Measurements from ENCODE around the gene ENTPD7. TPM values are rescaled to one million over a fixed set of nuclear protein-coding genes. Genes with fewer than 3 reads are reported as not detected.

Gene ENTPD7
- total and polyA plus RNA-seq, 10 of the 15 experiments (the other 5 are each of a cell fraction or from before 2014, with no cell fraction given) = 0.73 to 6.7 (median 5.2) TPM

DNA sequence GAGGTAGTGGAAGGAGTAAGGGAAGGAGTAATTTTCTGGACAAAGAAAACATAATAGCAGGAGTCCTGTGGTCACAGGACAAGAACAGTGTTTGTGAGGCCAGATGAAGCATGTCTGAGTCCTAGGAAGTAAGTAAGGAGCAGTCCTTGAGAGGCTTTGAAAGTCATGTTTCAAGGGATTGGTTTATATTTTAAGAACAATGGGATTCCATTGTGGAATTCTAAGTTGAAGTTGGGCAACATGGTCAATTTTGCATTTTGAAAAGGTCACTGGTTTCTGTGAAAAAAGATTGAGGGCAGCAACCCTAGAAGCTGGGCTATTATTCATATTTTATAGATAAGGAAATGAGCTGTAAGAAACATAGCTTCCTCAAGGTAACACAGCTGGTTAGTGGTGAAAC is 28.3 kb upstream of the ENTPD7 start:
- no peak for TF ChIP-seq TCF3 (IDR thresholded peaks at IDR 0.05; ENCODE audit: borderline replicate concordance, insufficient read depth, low read depth, low read length)
- TF ChIP-seq ETV6 (conservative IDR thresholded peaks at IDR 0.05 in 1 of 2, IDR thresholded peaks at IDR 0.05 in 1 of 2; ENCODE audit: borderline replicate concordance in 1 of 2, low read depth in 1 of 2) = no peak
- TF ChIP-seq CHD1 (IDR thresholded peaks at IDR 0.05; ENCODE audit: low read depth, low read length) = no peak
- no peak for TF ChIP-seq DPF2 (IDR thresholded peaks at IDR 0.05)
- TF ChIP-seq ZZZ3 (IDR thresholded peaks at IDR 0.05; ENCODE audit: control insufficient read depth, insufficient read length, low read depth) = no peak
- no peak overlapping the region for H3K4me2 ChIP-seq (ENCODE audit: control insufficient read depth, insufficient read depth)
- POLR2A ChIA-PET = no interaction called here

GRCh38 chr10:99631496-99631895 is 27.8 kb upstream of the ENTPD7 start:
- SMC1A ChIA-PET (ENCODE audit: uncharacterized antibody, unreplicated experiment) = interaction anchor here (0.9 to 1.2 kb wide), 6 partner anchors 8 to 82 kb away, joined by 3 to 5 read pairs (median 4); no protein-coding TSS in a partner anchor
- WGBS (ENCODE audit: insufficient coverage, insufficient replicate concordance, low lambda C conversion rate, missing lambda C conversion rate) = 39% methylated on average over 3 of the region's 3 CpGs
- no peaks in the 10 kb centered on the region for H3K36me3 ChIP-seq (ENCODE audit: control insufficient read depth in 2 of 2, insufficient read depth in 2 of 2, low read length in 1 of 2)
- no peaks in the 10 kb centered on the region for H3K27me3 ChIP-seq (replicated peaks in 1 of 2; ENCODE audit: control insufficient read depth in 2 of 2, insufficient read depth in 2 of 2, low read length in 1 of 2)
- POLR2A ChIA-PET = interaction anchor here (0.7 kb wide), 1 partner anchor 212 kb away, joined by 4 read pairs; no protein-coding TSS in a partner anchor
- no peak for FAIRE-seq
- peaks cover 7% of the 10 kb centered on the region for H3K4me1 ChIP-seq (ENCODE audit: control insufficient read depth, insufficient read depth, low read length)
- H3K4me2 ChIP-seq (ENCODE audit: control insufficient read depth, insufficient read depth) = no peak overlapping the region
- no peaks in the 10 kb centered on the region for H4K20me1 ChIP-seq (ENCODE audit: control insufficient read depth, insufficient read depth)
- DNase-seq (ENCODE audit: low read depth, low spot score) = no peak
- no peak overlapping the region for H3K4me3 ChIP-seq
- no TSS peak for BruUV-seq (replicated peaks)
- no peak overlapping the region for H3K9ac ChIP-seq (ENCODE audit: control insufficient read depth, insufficient read depth, low read length)
- in situ Hi-C loops (cut with MboI) = no loop called here
- no peaks in the 10 kb centered on the region for H3K79me2 ChIP-seq (ENCODE audit: control insufficient read depth, insufficient read depth, low read length)
- H3K9me3 ChIP-seq (replicated peaks; ENCODE audit: control insufficient read depth, insufficient read depth, low read length) = no peaks in the 10 kb centered on the region
- RAD21 ChIA-PET (ENCODE audit: unreplicated experiment) = interaction anchor here (0.7 to 1.0 kb wide), 2 partner anchors 23 to 28 kb away, joined by 3 read pairs; partner anchors contain the start of gene ENTPD7
- intact Hi-C loops (cut with micrococcal nuclease; ENCODE audit: unreplicated experiment) = no loop called here
- no peak overlapping the region for H3K27ac ChIP-seq (ENCODE audit: control insufficient read depth, insufficient read depth)
- CTCF ChIA-PET = interaction anchor here (0.9 to 3.5 kb wide), 3 partner anchors 16 to 80 kb away, joined by 3 to 34 read pairs (median 11); no protein-coding TSS in a partner anchor
- H2AFZ ChIP-seq (ENCODE audit: control insufficient read depth, low read depth, low read length) = no peak overlapping the region
- no peak for ATAC-seq
- no peak for TF ChIP-seq SPI1 (IDR thresholded peaks at IDR 0.05; ENCODE audit: borderline replicate concordance, insufficient read depth, low read depth, low read length)
- TF ChIP-seq RAD51 (IDR thresholded peaks at IDR 0.05) = no peak
- no peak for TF ChIP-seq SMARCA5 (IDR thresholded peaks at IDR 0.05)
- no peak for TF ChIP-seq PKNOX1 (IDR thresholded peaks at IDR 0.05)
- TF ChIP-seq, protein P1, sequence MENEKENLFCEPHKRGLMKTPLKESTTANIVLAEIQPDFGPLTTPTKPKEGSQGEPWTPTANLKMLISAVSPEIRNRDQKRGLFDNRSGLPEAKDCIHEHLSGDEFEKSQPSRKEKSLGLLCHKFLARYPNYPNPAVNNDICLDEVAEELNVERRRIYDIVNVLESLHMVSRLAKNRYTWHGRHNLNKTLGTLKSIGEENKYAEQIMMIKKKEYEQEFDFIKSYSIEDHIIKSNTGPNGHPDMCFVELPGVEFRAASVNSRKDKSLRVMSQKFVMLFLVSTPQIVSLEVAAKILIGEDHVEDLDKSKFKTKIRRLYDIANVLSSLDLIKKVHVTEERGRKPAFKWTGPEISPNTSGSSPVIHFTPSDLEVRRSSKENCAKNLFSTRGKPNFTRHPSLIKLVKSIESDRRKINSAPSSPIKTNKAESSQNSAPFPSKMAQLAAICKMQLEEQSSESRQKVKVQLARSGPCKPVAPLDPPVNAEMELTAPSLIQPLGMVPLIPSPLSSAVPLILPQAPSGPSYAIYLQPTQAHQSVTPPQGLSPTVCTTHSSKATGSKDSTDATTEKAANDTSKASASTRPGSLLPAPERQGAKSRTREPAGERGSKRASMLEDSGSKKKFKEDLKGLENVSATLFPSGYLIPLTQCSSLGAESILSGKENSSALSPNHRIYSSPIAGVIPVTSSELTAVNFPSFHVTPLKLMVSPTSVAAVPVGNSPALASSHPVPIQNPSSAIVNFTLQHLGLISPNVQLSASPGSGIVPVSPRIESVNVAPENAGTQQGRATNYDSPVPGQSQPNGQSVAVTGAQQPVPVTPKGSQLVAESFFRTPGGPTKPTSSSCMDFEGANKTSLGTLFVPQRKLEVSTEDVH (IDR thresholded peaks at IDR 0.05; ENCODE audit: low read depth, partially characterized antibody) = no peak

More for the DNA sequence above, 28.3 kb upstream of the ENTPD7 start:
- Histone ChIP-seq H3K9ac (ENCODE audit: control insufficient read depth, insufficient read depth, low read length) (no peak overlapping the region), H3K9me3 (replicated peaks; ENCODE audit: control insufficient read depth, insufficient read depth, low read length) (no peaks in the 10 kb centered on the region), H2AFZ (ENCODE audit: control insufficient read depth, low read depth, low read length) (no peak overlapping the region), H4K20me1 (ENCODE audit: control insufficient read depth, insufficient read depth) (no peaks in the 10 kb centered on the region), H3K4me1 (ENCODE audit: control insufficient read depth, insufficient read depth, low read length) (peaks cover 7% of the 10 kb centered on the region), H3K36me3 (ENCODE audit: control insufficient read depth in 2 of 2, insufficient read depth in 2 of 2, low read length in 1 of 2) (no peaks in the 10 kb centered on the region), H3K27me3 (replicated peaks in 1 of 2; ENCODE audit: control insufficient read depth in 2 of 2, insufficient read depth in 2 of 2, low read length in 1 of 2) (no peaks in the 10 kb centered on the region), H3K27ac (ENCODE audit: control insufficient read depth, insufficient read depth) (no peak overlapping the region), H3K79me2 (ENCODE audit: control insufficient read depth, insufficient read depth, low read length) (no peaks in the 10 kb centered on the region), H3K4me3 (no peak overlapping the region)
- SMC1A ChIA-PET (ENCODE audit: uncharacterized antibody, unreplicated experiment) = interaction anchor here (0.9 to 1.2 kb wide), 6 partner anchors 8 to 83 kb away, joined by 3 to 5 read pairs (median 4); no protein-coding TSS in a partner anchor
- intact Hi-C loops (cut with micrococcal nuclease; ENCODE audit: unreplicated experiment) (loop anchor here (1.0 kb wide), 1 partner anchor 80 kb away; no protein-coding TSS in a partner anchor), in situ Hi-C loops (cut with MboI) (no loop called here)
- BruUV-seq (replicated peaks) = no TSS peak
- RAD21 ChIA-PET (ENCODE audit: unreplicated experiment) = interaction anchor here (1.0 kb wide), 1 partner anchor 28 kb away, joined by 3 read pairs; the partner anchor contains the start of gene ENTPD7
- ATAC-seq (no peak), FAIRE-seq (no peak), DNase-seq (ENCODE audit: low read depth, low spot score) (no peak)
- CTCF ChIA-PET = interaction anchor here (0.9 to 3.5 kb wide), 9 partner anchors 12 to 196 kb away, joined by 3 to 34 read pairs (median 3); partner anchors contain the start of gene ENTPD7
